ENCODE data around the gene SZT2.

GRCh38 chr1:43443197-43443946 is 53.7 kb downstream of the SZT2 start:
- TF ChIP-seq CTCF (conservative IDR thresholded peaks at IDR 0.05; ENCODE audit: low read depth, low read length) (no peak), EZH2 (IDR thresholded peaks at IDR 0.05; ENCODE audit: borderline replicate concordance, low read depth, low read length, poor library complexity, severe bottlenecking) (no peak)
